ENCODE results near the gene PDE6C.

GRCh38 chr10:93600446-93601145 is 11.7 kb upstream of the PDE6C start:
- TF ChIP-seq, protein P1, sequence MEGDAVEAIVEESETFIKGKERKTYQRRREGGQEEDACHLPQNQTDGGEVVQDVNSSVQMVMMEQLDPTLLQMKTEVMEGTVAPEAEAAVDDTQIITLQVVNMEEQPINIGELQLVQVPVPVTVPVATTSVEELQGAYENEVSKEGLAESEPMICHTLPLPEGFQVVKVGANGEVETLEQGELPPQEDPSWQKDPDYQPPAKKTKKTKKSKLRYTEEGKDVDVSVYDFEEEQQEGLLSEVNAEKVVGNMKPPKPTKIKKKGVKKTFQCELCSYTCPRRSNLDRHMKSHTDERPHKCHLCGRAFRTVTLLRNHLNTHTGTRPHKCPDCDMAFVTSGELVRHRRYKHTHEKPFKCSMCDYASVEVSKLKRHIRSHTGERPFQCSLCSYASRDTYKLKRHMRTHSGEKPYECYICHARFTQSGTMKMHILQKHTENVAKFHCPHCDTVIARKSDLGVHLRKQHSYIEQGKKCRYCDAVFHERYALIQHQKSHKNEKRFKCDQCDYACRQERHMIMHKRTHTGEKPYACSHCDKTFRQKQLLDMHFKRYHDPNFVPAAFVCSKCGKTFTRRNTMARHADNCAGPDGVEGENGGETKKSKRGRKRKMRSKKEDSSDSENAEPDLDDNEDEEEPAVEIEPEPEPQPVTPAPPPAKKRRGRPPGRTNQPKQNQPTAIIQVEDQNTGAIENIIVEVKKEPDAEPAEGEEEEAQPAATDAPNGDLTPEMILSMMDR (IDR thresholded peaks at IDR 0.05): no peak
- TF ChIP-seq POLR2A (IDR thresholded peaks at IDR 0.05) (no peak), POLR2AphosphoS5 (IDR thresholded peaks at IDR 0.05) (no peak)
